NB4 (cell line): ENCODE measurements around the gene CTTNBP2NL.

Experiments used
- CTCF ChIP-seq: IDR thresholded peaks from one replicate; pipeline ENCODE4 v1.5.1; 2012; ENCODE audit warnings: low read depth, low read length
- POLR2A ChIP-seq: IDR thresholded peaks from 2 replicates; pipeline ENCODE4 v1.6.1; 2011; ENCODE audit warnings: mild to moderate bottlenecking; ENCODE audit not compliant: insufficient read length; ENCODE audit errors: extremely low read depth

- TF ChIP-seq POLR2A (no peak), CTCF (no peak)
Observed at GRCh38 chr1:112462953-112463279, 66.9 kb downstream of the CTTNBP2NL start.
